ENCODE results near the gene JMJD7.

Gene JMJD7

DNA sequence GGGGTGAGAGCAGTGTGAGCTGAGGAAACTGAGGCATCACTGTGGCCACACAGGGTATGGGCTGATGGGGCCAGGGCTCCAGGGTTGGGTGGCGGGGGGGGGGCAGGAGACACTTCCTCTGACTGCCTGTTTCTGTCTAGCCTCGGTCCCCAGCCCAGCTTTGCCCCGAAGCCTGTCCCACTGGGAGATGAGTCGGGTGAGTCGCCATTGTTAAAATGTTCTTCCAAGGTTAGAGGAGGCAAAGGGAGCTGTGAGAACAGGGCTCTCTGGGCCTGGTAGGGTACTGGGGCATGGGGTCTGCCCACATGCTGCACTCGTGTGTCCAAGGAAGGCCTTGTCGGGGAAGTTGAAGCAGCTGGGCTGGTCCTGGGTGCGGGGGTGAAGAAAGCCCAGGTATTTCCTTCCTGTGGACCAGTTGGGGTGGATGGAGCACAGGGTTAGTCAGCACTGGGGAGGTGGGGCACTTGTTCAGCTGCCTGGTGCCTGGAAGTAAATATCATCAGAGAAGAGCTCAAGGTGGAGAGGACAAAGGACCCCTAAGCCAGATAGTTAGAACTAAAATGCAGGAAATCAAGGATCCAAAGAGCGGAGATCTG lies 8.3 kb upstream of the JMJD7 start:
- H3K79me2 ChIP-seq (ENCODE audit: insufficient read depth, low read length) = no peaks in the 10 kb centered on the region
- DNase-seq (no peak), ATAC-seq (ENCODE audit: insufficient read depth, low read depth) (no peak)
- no peaks in the 10 kb centered on the region for H3K4me1 ChIP-seq (ENCODE audit: insufficient read depth, low read length)
- H3K27ac ChIP-seq (ENCODE audit: low read length) = no peak overlapping the region
- H4K20me1 ChIP-seq (ENCODE audit: insufficient read depth, low read length) = no peaks in the 10 kb centered on the region
- H3K4me2 ChIP-seq (ENCODE audit: insufficient read depth, low read length) = no peak overlapping the region
- peaks cover 84% of the 10 kb centered on the region for H3K36me3 ChIP-seq (ENCODE audit: insufficient read depth, low read length)
- TF ChIP-seq, protein P1, sequence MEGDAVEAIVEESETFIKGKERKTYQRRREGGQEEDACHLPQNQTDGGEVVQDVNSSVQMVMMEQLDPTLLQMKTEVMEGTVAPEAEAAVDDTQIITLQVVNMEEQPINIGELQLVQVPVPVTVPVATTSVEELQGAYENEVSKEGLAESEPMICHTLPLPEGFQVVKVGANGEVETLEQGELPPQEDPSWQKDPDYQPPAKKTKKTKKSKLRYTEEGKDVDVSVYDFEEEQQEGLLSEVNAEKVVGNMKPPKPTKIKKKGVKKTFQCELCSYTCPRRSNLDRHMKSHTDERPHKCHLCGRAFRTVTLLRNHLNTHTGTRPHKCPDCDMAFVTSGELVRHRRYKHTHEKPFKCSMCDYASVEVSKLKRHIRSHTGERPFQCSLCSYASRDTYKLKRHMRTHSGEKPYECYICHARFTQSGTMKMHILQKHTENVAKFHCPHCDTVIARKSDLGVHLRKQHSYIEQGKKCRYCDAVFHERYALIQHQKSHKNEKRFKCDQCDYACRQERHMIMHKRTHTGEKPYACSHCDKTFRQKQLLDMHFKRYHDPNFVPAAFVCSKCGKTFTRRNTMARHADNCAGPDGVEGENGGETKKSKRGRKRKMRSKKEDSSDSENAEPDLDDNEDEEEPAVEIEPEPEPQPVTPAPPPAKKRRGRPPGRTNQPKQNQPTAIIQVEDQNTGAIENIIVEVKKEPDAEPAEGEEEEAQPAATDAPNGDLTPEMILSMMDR (IDR thresholded peaks at IDR 0.05; ENCODE audit: borderline replicate concordance, extremely low read depth, low read length, poor library complexity, severe bottlenecking) = no peak
- no peak for TF ChIP-seq EZH2 (IDR thresholded peaks at IDR 0.05; ENCODE audit: borderline replicate concordance, low read depth, low read length, severe bottlenecking)
- no peaks in the 10 kb centered on the region for H3K27me3 ChIP-seq (ENCODE audit: insufficient read depth, low read length, poor library complexity)
- H3K9me3 ChIP-seq (ENCODE audit: insufficient read depth, low read length, severe bottlenecking) = no peaks in the 10 kb centered on the region
- no peak overlapping the region for H2AFZ ChIP-seq (ENCODE audit: low read depth, low read length)
- H3K4me3 ChIP-seq (ENCODE audit: low read depth in 1 of 2, low read length in 2 of 2) = no peak overlapping the region
- no peak overlapping the region for H3K9ac ChIP-seq (ENCODE audit: low read depth, low read length)

DNA sequence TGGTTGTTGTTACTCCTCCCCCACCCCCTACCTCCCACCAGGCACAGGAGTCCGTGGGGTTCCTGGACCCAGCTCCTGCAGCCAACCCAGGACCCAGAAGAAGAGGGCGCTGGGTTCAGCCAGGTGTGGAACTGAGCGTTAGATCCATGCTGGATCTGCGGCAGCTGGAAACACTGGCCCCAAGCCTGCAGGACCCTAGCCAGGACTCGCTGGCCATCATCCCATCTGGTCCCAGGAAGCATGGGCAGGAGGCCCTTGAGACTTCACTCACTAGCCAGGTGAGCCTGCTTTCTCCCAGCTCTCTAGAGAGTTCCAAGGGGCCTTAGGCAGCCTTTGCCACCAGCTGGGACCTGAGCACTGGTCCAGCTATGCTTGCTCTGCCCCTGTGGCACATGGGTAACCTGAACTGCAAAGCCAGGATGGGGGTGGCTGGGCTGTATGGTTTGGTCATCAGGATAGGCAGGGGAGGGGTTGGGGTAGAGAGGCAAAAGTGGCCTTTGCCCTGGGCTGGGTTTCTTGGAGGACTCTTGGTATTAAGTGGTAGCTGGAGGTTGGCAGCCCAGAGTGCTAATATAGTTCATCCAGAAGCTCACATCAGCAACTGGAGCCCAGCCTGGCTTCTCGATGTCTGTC lies 7.0 kb upstream of the JMJD7 start:
- DNase-seq (no peak), ATAC-seq (ENCODE audit: insufficient read depth, low read depth) (no peak)
- no peak overlapping the region for H3K27ac ChIP-seq (ENCODE audit: low read length)
- no peak overlapping the region for H3K9ac ChIP-seq (ENCODE audit: low read depth, low read length)
- no peaks in the 10 kb centered on the region for H3K9me3 ChIP-seq (ENCODE audit: insufficient read depth, low read length, severe bottlenecking)
- H3K4me1 ChIP-seq (ENCODE audit: insufficient read depth, low read length) = no peaks in the 10 kb centered on the region
- no peak for TF ChIP-seq EZH2 (IDR thresholded peaks at IDR 0.05; ENCODE audit: borderline replicate concordance, low read depth, low read length, severe bottlenecking)
- TF ChIP-seq, protein P1 (IDR thresholded peaks at IDR 0.05; ENCODE audit: borderline replicate concordance, extremely low read depth, low read length, poor library complexity, severe bottlenecking) = no peak
- H4K20me1 ChIP-seq (ENCODE audit: insufficient read depth, low read length) = no peaks in the 10 kb centered on the region; the same call in 1 of the 2 replicates
- H2AFZ ChIP-seq (ENCODE audit: low read depth, low read length) = no peak overlapping the region
- peaks cover 72% of the 10 kb centered on the region for H3K36me3 ChIP-seq (ENCODE audit: insufficient read depth, low read length)
- no peak overlapping the region for H3K4me3 ChIP-seq (ENCODE audit: low read depth in 1 of 2, low read length in 2 of 2)
- H3K79me2 ChIP-seq (ENCODE audit: insufficient read depth, low read length) = no peaks in the 10 kb centered on the region
- H3K27me3 ChIP-seq (ENCODE audit: insufficient read depth, low read length, poor library complexity) = no peaks in the 10 kb centered on the region
- H3K4me2 ChIP-seq (ENCODE audit: insufficient read depth, low read length) = no peak overlapping the region

DNA sequence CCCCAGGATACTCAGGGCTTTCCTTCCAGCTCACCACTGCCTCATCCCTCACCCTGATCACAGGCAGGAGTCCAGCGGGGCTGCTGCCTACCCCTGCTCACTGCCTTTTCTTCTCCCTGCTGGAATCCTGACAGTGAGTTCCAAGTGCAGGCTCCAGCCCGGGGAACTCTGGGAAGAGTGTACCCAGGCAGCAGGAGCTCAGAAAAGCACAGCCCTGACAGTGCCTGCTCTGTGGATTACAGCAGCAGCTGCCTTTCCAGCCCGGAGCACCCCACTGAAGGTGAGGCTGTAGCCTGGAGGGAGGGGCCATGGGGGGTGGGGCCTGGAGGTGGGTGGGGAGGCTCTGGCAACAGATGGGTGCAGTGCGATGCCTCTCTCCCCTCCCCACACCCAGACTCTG lies 6.1 kb upstream of the JMJD7 start:
- Histone ChIP-seq H3K79me2 (ENCODE audit: insufficient read depth, low read length) (no peaks in the 10 kb centered on the region), H4K20me1 (ENCODE audit: insufficient read depth, low read length) (no peaks in the 10 kb centered on the region; the same call in 1 of the 2 replicates), H3K36me3 (ENCODE audit: insufficient read depth, low read length) (peaks cover 66% of the 10 kb centered on the region), H3K4me1 (ENCODE audit: insufficient read depth, low read length) (no peaks in the 10 kb centered on the region), H3K9ac (ENCODE audit: low read depth, low read length) (no peak overlapping the region), H2AFZ (ENCODE audit: low read depth, low read length) (no peak overlapping the region), H3K4me3 (ENCODE audit: low read depth in 1 of 2, low read length in 2 of 2) (no peak overlapping the region), H3K27ac (ENCODE audit: low read length) (no peak overlapping the region), H3K9me3 (ENCODE audit: insufficient read depth, low read length, severe bottlenecking) (no peaks in the 10 kb centered on the region), H3K4me2 (ENCODE audit: insufficient read depth, low read length) (no peak overlapping the region), H3K27me3 (ENCODE audit: insufficient read depth, low read length, poor library complexity) (no peaks in the 10 kb centered on the region)
- TF ChIP-seq EZH2 (IDR thresholded peaks at IDR 0.05; ENCODE audit: borderline replicate concordance, low read depth, low read length, severe bottlenecking) = no peak
- TF ChIP-seq, protein P1 (IDR thresholded peaks at IDR 0.05; ENCODE audit: borderline replicate concordance, extremely low read depth, low read length, poor library complexity, severe bottlenecking) = no peak
- ATAC-seq (ENCODE audit: insufficient read depth, low read depth) (no peak), DNase-seq (no peak)

Data from DND-41 (cell line).